ENCODE data around the gene PRSS36. TPM values are rescaled to one million over a fixed set of nuclear protein-coding genes. Genes with fewer than 3 reads are reported as not detected.
"Not testable (repeated sequence)": the region's sequence is repeated elsewhere in the genome, so short reads cannot be mapped to it uniquely, and the experiment has no call there.

Gene PRSS36
- total RNA-seq, 4 donors from 2014 or later, result 4.1 to 8.8 (median 6.8) TPM

GRCh38 chr16:31138621-31139578 lies 11.0 kb downstream of the PRSS36 start:
- ATAC-seq (ENCODE audit: low FRiP score), result peak; percentile 57
- no peak for TF ChIP-seq CTCF (IDR thresholded peaks at IDR 0.05)
- DNase-seq (ENCODE audit: low spot score), result peak; percentile 62

GRCh38 chr16:31136822-31137499 lies 12.9 kb downstream of the PRSS36 start:
- not testable (repeated sequence) for ATAC-seq (ENCODE audit: low FRiP score)

GRCh38 chr16:31136287-31136662 lies 13.6 kb downstream of the PRSS36 start:
- TF ChIP-seq CTCF (IDR thresholded peaks at IDR 0.05), result no peak
- DNase-seq (ENCODE audit: low spot score), result no peak
- no peak for ATAC-seq (ENCODE audit: low FRiP score)

More at GRCh38 chr16:31136822-31137499, 12.9 kb downstream of the PRSS36 start:
- DNase-seq (ENCODE audit: low spot score), result not testable (repeated sequence)

- no peak for TF ChIP-seq CTCF (IDR thresholded peaks at IDR 0.05)
- ATAC-seq (ENCODE audit: low FRiP score), result no peak
- no peak for DNase-seq (ENCODE audit: low spot score)
Measured at GRCh38 chr16:31135535-31136286, 14.2 kb downstream of the PRSS36 start, which contains the start of gene PRSS8. PRSS8 (minus strand) TSS chr16:31135727; CDS start chr16:31135498, 229 bp downstream.

- TF ChIP-seq CTCF (IDR thresholded peaks at IDR 0.05), result no peak
- DNase-seq (ENCODE audit: low spot score) (no peak), ATAC-seq (ENCODE audit: low FRiP score) (no peak)
Measured at GRCh38 chr16:31134625-31135534, 15.0 kb downstream of the PRSS36 start.

GRCh38 chr16:31134091-31134571 lies 15.7 kb downstream of the PRSS36 start:
- ATAC-seq (ENCODE audit: low FRiP score) (no peak), DNase-seq (ENCODE audit: low spot score) (no peak)
- no peak for TF ChIP-seq CTCF (IDR thresholded peaks at IDR 0.05)

All from omental fat pad (tissue), 4 donors.